ENCODE data around the gene ADAMTSL2.

Gene ADAMTSL2

GRCh38 chr9:133534346-133535291 lies at the start of gene ADAMTSL2:
Gene ADAMTSL2 (plus strand): TSS chr9:133534704. CDS start chr9:133536713, 2,009 bp downstream.
- peak; percentile 3 to 22 for DNase-seq (ENCODE audit: low read depth in 2 of 2)

GRCh38 chr9:133485531-133486260 lies 48.8 kb upstream of the ADAMTSL2 start:
- no peak for DNase-seq (ENCODE audit: low read depth in 2 of 2)

GRCh38 chr9:133487331-133487725 lies 47.2 kb upstream of the ADAMTSL2 start:
- DNase-seq (ENCODE audit: low read depth in 2 of 2), result no peak

- no peak for DNase-seq (ENCODE audit: low read depth in 2 of 2)
Observed at GRCh38 chr9:133488686-133489252, 45.7 kb upstream of the ADAMTSL2 start.

- DNase-seq (ENCODE audit: low read depth in 2 of 2), result no peak
Observed at GRCh38 chr9:133489253-133490190, 45.0 kb upstream of the ADAMTSL2 start.

- no peak for DNase-seq (ENCODE audit: low read depth in 2 of 2)
Observed at GRCh38 chr9:133490201-133490681, 44.3 kb upstream of the ADAMTSL2 start.

GRCh38 chr9:133490865-133491655 lies 43.4 kb upstream of the ADAMTSL2 start:
- DNase-seq (ENCODE audit: low read depth in 2 of 2), result no peak

- DNase-seq (ENCODE audit: low read depth in 2 of 2), result no peak
Observed at GRCh38 chr9:133491656-133491925, 42.9 kb upstream of the ADAMTSL2 start.

GRCh38 chr9:133492061-133493021 lies 42.2 kb upstream of the ADAMTSL2 start:
- no peak for DNase-seq (ENCODE audit: low read depth in 2 of 2)

- DNase-seq (ENCODE audit: low read depth in 2 of 2), result no peak
Observed at GRCh38 chr9:133493428-133493827, 41.1 kb upstream of the ADAMTSL2 start.

GRCh38 chr9:133493845-133494540 lies 40.5 kb upstream of the ADAMTSL2 start:
- no peak for DNase-seq (ENCODE audit: low read depth in 2 of 2)

GRCh38 chr9:133494636-133495326 lies 39.7 kb upstream of the ADAMTSL2 start:
- DNase-seq (ENCODE audit: low read depth in 2 of 2), result no peak

- DNase-seq (ENCODE audit: low read depth in 2 of 2), result no peak
Observed at GRCh38 chr9:133495327-133496293, 38.9 kb upstream of the ADAMTSL2 start.

GRCh38 chr9:133496861-133497842 lies 37.4 kb upstream of the ADAMTSL2 start:
- DNase-seq (ENCODE audit: low read depth in 2 of 2), result no peak

GRCh38 chr9:133499132-133499891 lies 35.2 kb upstream of the ADAMTSL2 start:
- no peak for DNase-seq (ENCODE audit: low read depth in 2 of 2)

Data from activated CD4-positive, alpha-beta T cell treated with anti-CD3 and anti-CD28 coated beads for 24 hours (primary cell).